Measurements from ENCODE around the gene CDCP2.
A peak's percentile ranks its signal among the peaks of the same experiment; 100 is the strongest.

The CDCP2 gene

GRCh38 chr1:54136269-54136896 lies 16.4 kb downstream of the CDCP2 start:
- DNase-seq = no peak

GRCh38 chr1:54135436-54136120 lies 17.2 kb downstream of the CDCP2 start:
- DNase-seq = no peak

GRCh38 chr1:54134295-54134694 lies 18.5 kb downstream of the CDCP2 start:
- DNase-seq = no peak

GRCh38 chr1:54132495-54132894 lies 20.3 kb downstream of the CDCP2 start:
- no peak for DNase-seq

GRCh38 chr1:54131419-54131818 lies 21.4 kb downstream of the CDCP2 start:
- no peak for DNase-seq

GRCh38 chr1:54129858-54130257 lies 22.9 kb downstream of the CDCP2 start:
- no peak for DNase-seq

- DNase-seq = no peak
Measured at GRCh38 chr1:54127594-54128300, 25.1 kb downstream of the CDCP2 start.

GRCh38 chr1:54126271-54126815 lies 26.5 kb downstream of the CDCP2 start:
- DNase-seq = no peak

- DNase-seq = no peak
Measured at GRCh38 chr1:54125386-54126070, 27.3 kb downstream of the CDCP2 start.

GRCh38 chr1:54124906-54125305 lies 27.9 kb downstream of the CDCP2 start:
- DNase-seq = no peak

- DNase-seq = peak; percentile 92
Measured at GRCh38 chr1:54124472-54124871, 28.3 kb downstream of the CDCP2 start.

- DNase-seq = no peak
Measured at GRCh38 chr1:54122992-54123391, 29.8 kb downstream of the CDCP2 start.

- DNase-seq = no peak
Measured at GRCh38 chr1:54122135-54122751, 30.6 kb downstream of the CDCP2 start.

GRCh38 chr1:54121482-54122134 lies 31.2 kb downstream of the CDCP2 start:
- peak; percentile 46 for DNase-seq

GRCh38 chr1:54120698-54121481 lies 31.9 kb downstream of the CDCP2 start:
- DNase-seq = no peak

GRCh38 chr1:54120018-54120697 lies 32.6 kb downstream of the CDCP2 start:
- DNase-seq = no peak

GRCh38 chr1:54118704-54119103 lies 34.1 kb downstream of the CDCP2 start:
- no peak for DNase-seq

GRCh38 chr1:54117815-54118563 lies 34.8 kb downstream of the CDCP2 start:
- no peak for DNase-seq

- DNase-seq = no peak
Measured at GRCh38 chr1:54115520-54115919, 37.3 kb downstream of the CDCP2 start.

GRCh38 chr1:54114955-54115354 lies 37.8 kb downstream of the CDCP2 start:
- no peak for DNase-seq
